Osteoblast (primary cell): Measurements from ENCODE around the gene POU4F3. TPM values are rescaled to one million over a fixed set of nuclear protein-coding genes. Genes with fewer than 3 reads are reported as not detected.

ENCODE experiments used
- DNase-seq: peaks from one replicate; pipeline ENCODE4 v3.0.0; 2011; ENCODE audit warnings: low spot score, mixed read lengths; ENCODE audit not compliant: insufficient read length; ENCODE audit errors: missing footprints
- H2AFZ ChIP-seq: 2 replicates; pipeline ENCODE4 v1.6.0; 2011; ENCODE audit warnings: mild to moderate bottlenecking, low read length
- H3K27ac ChIP-seq: 2 replicates; pipeline ENCODE4 v1.5.1; 2011; ENCODE audit warnings: mild to moderate bottlenecking, low read depth, low read length, moderate library complexity
- H3K27me3 ChIP-seq: 2 replicates; pipeline ENCODE4 v1.6.0; 2012; ENCODE audit warnings: mild to moderate bottlenecking, control low read depth, inconsistent platforms, low read length, moderate library complexity; ENCODE audit not compliant: insufficient read depth
- H3K36me3 ChIP-seq: 2 replicates; pipeline ENCODE4 v1.5.1; 2011; ENCODE audit warnings: mild to moderate bottlenecking, low read length, control low read depth, moderate library complexity; ENCODE audit not compliant: insufficient read depth
- H3K4me1 ChIP-seq: 2 replicates; pipeline ENCODE4 v1.5.1; 2011; ENCODE audit warnings: mild to moderate bottlenecking, low read length, control low read depth, moderate library complexity; ENCODE audit not compliant: insufficient read depth
- H3K4me2 ChIP-seq: 2 replicates; pipeline ENCODE4 v1.6.0; 2011; ENCODE audit warnings: mild to moderate bottlenecking, low read length; ENCODE audit not compliant: insufficient read depth
- H3K4me3 ChIP-seq: fragments of 200-600 bp; sonication (generic); 3 replicates; pipeline ENCODE4 v1.5.1; 2012; ENCODE audit warnings: mild to moderate bottlenecking, low read length, inconsistent platforms; ENCODE audit not compliant: insufficient read depth
- H3K79me2 ChIP-seq: 2 replicates; pipeline ENCODE4 v1.6.0; 2012; ENCODE audit warnings: mild to moderate bottlenecking, low read length, control low read depth, inconsistent platforms; ENCODE audit not compliant: insufficient read depth
- H3K9me3 ChIP-seq: 2 replicates; pipeline ENCODE4 v1.5.1; 2011; ENCODE audit warnings: low read depth, low read length, control low read depth
- H4K20me1 ChIP-seq: 2 replicates; pipeline ENCODE4 v1.6.0; 2012; ENCODE audit warnings: mild to moderate bottlenecking, low read length, control low read depth; ENCODE audit not compliant: insufficient read depth
- total RNA-seq: library from RNA; depleted of rRNA; stranded (reverse); fragments of >200 nt; gene quantifications from 2 replicates; pipeline ENCODE4 v1.2.3, GENCODE V29; 2012
- TF ChIP-seq, protein P1 (sequence below): IDR thresholded peaks from 2 replicates; pipeline ENCODE4 v1.5.1; 2011; ENCODE audit warnings: mild to moderate bottlenecking, low read depth, low read length, moderate library complexity; ENCODE audit errors: extremely low read depth

POU4F3 gene, protein sequence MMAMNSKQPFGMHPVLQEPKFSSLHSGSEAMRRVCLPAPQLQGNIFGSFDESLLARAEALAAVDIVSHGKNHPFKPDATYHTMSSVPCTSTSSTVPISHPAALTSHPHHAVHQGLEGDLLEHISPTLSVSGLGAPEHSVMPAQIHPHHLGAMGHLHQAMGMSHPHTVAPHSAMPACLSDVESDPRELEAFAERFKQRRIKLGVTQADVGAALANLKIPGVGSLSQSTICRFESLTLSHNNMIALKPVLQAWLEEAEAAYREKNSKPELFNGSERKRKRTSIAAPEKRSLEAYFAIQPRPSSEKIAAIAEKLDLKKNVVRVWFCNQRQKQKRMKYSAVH
- total RNA-seq = under 0.01 TPM in 1 of 2 replicates, not detected in the other

DNA sequence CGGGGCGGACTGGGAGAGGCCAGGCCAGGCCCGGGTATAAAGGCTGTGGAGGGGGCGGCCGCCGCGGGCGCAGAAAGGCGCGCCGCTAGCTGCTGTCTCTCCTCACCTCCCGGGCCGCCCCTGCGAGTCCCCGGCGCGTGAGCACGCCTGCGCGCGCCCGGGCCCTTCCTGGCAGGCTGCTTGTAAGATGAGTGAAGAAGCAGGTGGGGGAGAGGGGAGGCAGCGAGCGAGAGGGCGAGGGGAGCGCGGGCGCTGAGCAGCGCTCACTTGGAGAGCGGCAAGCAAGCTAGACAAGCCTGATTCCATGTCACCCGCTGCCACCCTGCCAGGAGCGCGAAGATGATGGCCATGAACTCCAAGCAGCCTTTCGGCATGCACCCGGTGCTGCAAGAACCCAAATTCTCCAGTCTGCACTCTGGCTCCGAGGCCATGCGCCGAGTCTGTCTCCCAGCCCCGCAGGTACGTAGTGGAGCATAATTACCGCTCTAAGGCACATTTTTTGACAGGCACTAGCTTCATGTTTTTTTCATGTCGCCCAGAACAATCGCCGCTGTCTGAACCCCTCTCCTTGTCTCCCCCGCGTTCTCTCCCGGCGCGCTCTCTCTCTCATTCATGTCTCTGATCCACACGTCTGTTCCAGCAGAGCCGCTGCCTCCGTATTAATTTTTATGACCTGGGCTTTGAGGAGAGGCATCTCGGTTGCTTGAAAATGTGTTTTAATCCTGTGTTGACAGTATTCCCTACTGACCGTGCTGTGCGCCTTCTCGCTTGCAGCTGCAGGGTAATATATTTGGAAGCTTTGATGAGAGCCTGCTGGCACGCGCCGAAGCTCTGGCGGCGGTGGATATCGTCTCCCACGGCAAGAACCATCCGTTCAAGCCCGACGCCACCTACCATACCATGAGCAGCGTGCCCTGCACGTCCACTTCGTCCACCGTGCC, at the start of gene POU4F3:
Gene POU4F3 (plus strand): TSS at position 66 of the 941 bp plus-strand sequence. CDS start 274 bp downstream, at position 340.
- TF ChIP-seq, protein P1, sequence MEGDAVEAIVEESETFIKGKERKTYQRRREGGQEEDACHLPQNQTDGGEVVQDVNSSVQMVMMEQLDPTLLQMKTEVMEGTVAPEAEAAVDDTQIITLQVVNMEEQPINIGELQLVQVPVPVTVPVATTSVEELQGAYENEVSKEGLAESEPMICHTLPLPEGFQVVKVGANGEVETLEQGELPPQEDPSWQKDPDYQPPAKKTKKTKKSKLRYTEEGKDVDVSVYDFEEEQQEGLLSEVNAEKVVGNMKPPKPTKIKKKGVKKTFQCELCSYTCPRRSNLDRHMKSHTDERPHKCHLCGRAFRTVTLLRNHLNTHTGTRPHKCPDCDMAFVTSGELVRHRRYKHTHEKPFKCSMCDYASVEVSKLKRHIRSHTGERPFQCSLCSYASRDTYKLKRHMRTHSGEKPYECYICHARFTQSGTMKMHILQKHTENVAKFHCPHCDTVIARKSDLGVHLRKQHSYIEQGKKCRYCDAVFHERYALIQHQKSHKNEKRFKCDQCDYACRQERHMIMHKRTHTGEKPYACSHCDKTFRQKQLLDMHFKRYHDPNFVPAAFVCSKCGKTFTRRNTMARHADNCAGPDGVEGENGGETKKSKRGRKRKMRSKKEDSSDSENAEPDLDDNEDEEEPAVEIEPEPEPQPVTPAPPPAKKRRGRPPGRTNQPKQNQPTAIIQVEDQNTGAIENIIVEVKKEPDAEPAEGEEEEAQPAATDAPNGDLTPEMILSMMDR = no peak
- no peak for DNase-seq
- H3K9me3 ChIP-seq = no peaks in the 10 kb centered on the region
- no peak within 1 kb of the TSS for H3K27ac ChIP-seq
- peaks cover 94% of the 10 kb centered on the region for H3K27me3 ChIP-seq
- no peak within 1 kb of the TSS for H3K4me3 ChIP-seq
- no peaks in the 10 kb centered on the region for H4K20me1 ChIP-seq
- H2AFZ ChIP-seq = no peak within 1 kb of the TSS
- no peak within 1 kb of the TSS for H3K4me2 ChIP-seq
- no peaks in the 10 kb centered on the region for H3K79me2 ChIP-seq
- H3K36me3 ChIP-seq = no peaks in the 10 kb centered on the region
- peaks cover 4% of the 10 kb centered on the region for H3K4me1 ChIP-seq

DNA sequence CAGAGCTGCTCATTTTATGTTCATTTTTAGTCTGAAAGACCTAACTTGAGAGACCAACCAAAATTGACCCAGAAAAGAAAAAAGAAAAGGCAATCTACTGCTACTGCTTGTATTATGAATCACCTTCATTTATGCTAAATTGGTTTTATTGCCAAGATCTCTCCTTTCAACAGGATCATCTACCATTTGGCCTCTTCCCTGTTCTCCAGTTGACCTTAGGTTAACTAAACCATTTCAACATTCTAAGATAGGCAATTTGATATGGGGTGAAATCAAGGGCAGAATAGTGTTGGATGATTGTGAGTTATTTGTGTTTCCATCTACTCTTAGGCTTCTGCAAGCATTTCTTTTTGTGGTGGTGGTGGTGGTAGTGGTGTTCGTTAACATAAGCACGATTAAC, 48.3 kb upstream of the POU4F3 start:
- Histone ChIP-seq H3K36me3 (peaks cover 9% of the 10 kb centered on the region), H3K9me3 (no peaks in the 10 kb centered on the region), H3K4me1 (peaks cover 6% of the 10 kb centered on the region), H3K4me2 (no peak overlapping the region), H3K27ac (no peak overlapping the region), H2AFZ (no peak overlapping the region), H3K4me3 (no peak overlapping the region), H4K20me1 (no peaks in the 10 kb centered on the region), H3K79me2 (no peaks in the 10 kb centered on the region), H3K27me3 (no peaks in the 10 kb centered on the region)
- no peak for DNase-seq
- TF ChIP-seq, protein P1 = no peak

DNA sequence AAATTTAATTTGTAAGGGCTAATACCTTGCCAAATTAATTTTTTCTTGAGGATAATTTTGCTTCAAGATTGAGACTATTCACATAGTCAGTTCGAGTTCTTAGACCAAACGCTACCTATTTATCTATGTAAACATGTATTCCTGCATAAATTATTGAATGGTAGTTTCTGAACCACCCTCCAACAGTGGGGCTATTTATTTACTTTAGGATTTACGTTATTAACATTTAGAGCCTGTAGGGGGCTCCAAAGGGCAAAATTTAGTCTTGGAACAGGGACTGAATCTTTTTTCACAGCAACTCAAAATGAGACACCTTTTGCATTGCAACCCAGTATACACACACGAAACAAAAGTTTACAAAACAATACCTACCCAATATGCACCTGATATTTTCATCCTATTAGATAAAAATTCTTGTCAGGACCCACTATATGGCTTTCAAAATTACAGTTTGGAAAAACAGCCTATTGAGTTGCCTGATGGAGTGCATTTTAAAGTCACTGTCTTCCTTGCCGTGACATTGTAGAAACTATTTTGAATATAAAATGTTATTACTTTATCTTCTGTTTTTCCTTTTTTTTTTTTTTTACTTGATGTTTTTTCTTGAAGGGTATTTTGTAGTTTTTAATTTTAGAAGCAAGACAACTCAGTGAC, 47.1 kb upstream of the POU4F3 start:
- no peak overlapping the region for H3K4me2 ChIP-seq
- no peak overlapping the region for H3K4me3 ChIP-seq
- H3K27ac ChIP-seq = no peak overlapping the region
- DNase-seq = peak; percentile 50
- H4K20me1 ChIP-seq = no peaks in the 10 kb centered on the region
- no peaks in the 10 kb centered on the region for H3K79me2 ChIP-seq
- peaks cover 3% of the 10 kb centered on the region for H3K36me3 ChIP-seq
- H3K9me3 ChIP-seq = no peaks in the 10 kb centered on the region
- TF ChIP-seq, protein P1 = peak; percentile 73
- H3K27me3 ChIP-seq = no peaks in the 10 kb centered on the region
- peaks cover 6% of the 10 kb centered on the region for H3K4me1 ChIP-seq
- H2AFZ ChIP-seq = no peak overlapping the region
